Measurements from ENCODE around the gene MUC20. TPM values are rescaled to one million over a fixed set of nuclear protein-coding genes. Genes with fewer than 3 reads are reported as not detected.

The MUC20 gene
- total RNA-seq, 1 experiment from 2014 or later: not detected

- no peak for ATAC-seq
- H3K9me3 ChIP-seq (ENCODE audit: control insufficient read depth, insufficient read depth, low read depth, low read length): no peaks in the 10 kb centered on the region
- BruUV-seq (replicated peaks): no TSS peak
- intact Hi-C loops (cut with micrococcal nuclease; ENCODE audit: unreplicated experiment) (no loop called here), in situ Hi-C loops (cut with HindIII; ENCODE audit: low pct_unique_long_range_greater_than_20kb, low sequenced_read_pairs) (no loop called here)
- no peaks in the 10 kb centered on the region for H3K27me3 ChIP-seq (ENCODE audit: control insufficient read depth, insufficient read depth, low read length)
- ChIA-PET POLR2A (no interaction called here), CTCF (interaction anchor here (0.6 kb wide), 1 partner anchor 149 kb away, joined by 3 read pairs; no protein-coding TSS in a partner anchor)
- no peaks in the 10 kb centered on the region for H3K4me1 ChIP-seq (ENCODE audit: control insufficient read depth, insufficient read depth, low read length)
- DNase-seq (ENCODE audit: low read depth, low spot score): no peak
- H3K4me3 ChIP-seq (ENCODE audit: low read depth in 2 of 2, low read length in 2 of 2): no peak overlapping the region
- TF ChIP-seq SIN3A (IDR thresholded peaks at IDR 0.05; ENCODE audit: borderline replicate concordance, insufficient read depth, low read depth, low read length) (no peak), REST (IDR thresholded peaks at IDR 0.05; ENCODE audit: insufficient read depth in 1 of 2, low read depth in 2 of 2, low read length in 1 of 2) (no peak), POLR2AphosphoS5 (IDR thresholded peaks at IDR 0.05; ENCODE audit: low read depth, low read length) (no peak), TCF7L2 (IDR thresholded peaks at IDR 0.05; ENCODE audit: low read depth, low read length) (no peak)
- TF ChIP-seq, protein P1, sequence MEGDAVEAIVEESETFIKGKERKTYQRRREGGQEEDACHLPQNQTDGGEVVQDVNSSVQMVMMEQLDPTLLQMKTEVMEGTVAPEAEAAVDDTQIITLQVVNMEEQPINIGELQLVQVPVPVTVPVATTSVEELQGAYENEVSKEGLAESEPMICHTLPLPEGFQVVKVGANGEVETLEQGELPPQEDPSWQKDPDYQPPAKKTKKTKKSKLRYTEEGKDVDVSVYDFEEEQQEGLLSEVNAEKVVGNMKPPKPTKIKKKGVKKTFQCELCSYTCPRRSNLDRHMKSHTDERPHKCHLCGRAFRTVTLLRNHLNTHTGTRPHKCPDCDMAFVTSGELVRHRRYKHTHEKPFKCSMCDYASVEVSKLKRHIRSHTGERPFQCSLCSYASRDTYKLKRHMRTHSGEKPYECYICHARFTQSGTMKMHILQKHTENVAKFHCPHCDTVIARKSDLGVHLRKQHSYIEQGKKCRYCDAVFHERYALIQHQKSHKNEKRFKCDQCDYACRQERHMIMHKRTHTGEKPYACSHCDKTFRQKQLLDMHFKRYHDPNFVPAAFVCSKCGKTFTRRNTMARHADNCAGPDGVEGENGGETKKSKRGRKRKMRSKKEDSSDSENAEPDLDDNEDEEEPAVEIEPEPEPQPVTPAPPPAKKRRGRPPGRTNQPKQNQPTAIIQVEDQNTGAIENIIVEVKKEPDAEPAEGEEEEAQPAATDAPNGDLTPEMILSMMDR (IDR thresholded peaks at IDR 0.05): no peak
- no peaks in the 10 kb centered on the region for H3K36me3 ChIP-seq (ENCODE audit: control insufficient read depth, insufficient read depth, low read length)
- no peak overlapping the region for H3K27ac ChIP-seq (ENCODE audit: low read length)
Observed at GRCh38 chr3:195696632-195697278, 24.0 kb upstream of the MUC20 start.

GRCh38 chr3:195697582-195698324 lies 23.0 kb upstream of the MUC20 start:
- no peak overlapping the region for H3K27ac ChIP-seq (ENCODE audit: low read length)
- H3K9me3 ChIP-seq (ENCODE audit: control insufficient read depth, insufficient read depth, low read depth, low read length): no peaks in the 10 kb centered on the region
- in situ Hi-C loops (cut with HindIII; ENCODE audit: low pct_unique_long_range_greater_than_20kb, low sequenced_read_pairs) (no loop called here), intact Hi-C loops (cut with micrococcal nuclease; ENCODE audit: unreplicated experiment) (no loop called here)
- DNase-seq (ENCODE audit: low read depth, low spot score): no peak
- no peaks in the 10 kb centered on the region for H3K36me3 ChIP-seq (ENCODE audit: control insufficient read depth, insufficient read depth, low read length)
- ATAC-seq: no peak
- no peaks in the 10 kb centered on the region for H3K27me3 ChIP-seq (ENCODE audit: control insufficient read depth, insufficient read depth, low read length)
- no peaks in the 10 kb centered on the region for H3K4me1 ChIP-seq (ENCODE audit: control insufficient read depth, insufficient read depth, low read length)
- BruUV-seq (replicated peaks): no TSS peak
- TF ChIP-seq REST (IDR thresholded peaks at IDR 0.05; ENCODE audit: insufficient read depth in 1 of 2, low read depth in 2 of 2, low read length in 1 of 2) (no peak), TCF7L2 (IDR thresholded peaks at IDR 0.05; ENCODE audit: low read depth, low read length) (no peak), SIN3A (IDR thresholded peaks at IDR 0.05; ENCODE audit: borderline replicate concordance, insufficient read depth, low read depth, low read length) (no peak), POLR2AphosphoS5 (IDR thresholded peaks at IDR 0.05; ENCODE audit: low read depth, low read length) (no peak)
- TF ChIP-seq, protein P1 (IDR thresholded peaks at IDR 0.05): no peak
- CTCF ChIA-PET: interaction anchor here (0.6 kb wide), 1 partner anchor 148 kb away, joined by 3 read pairs; no protein-coding TSS in a partner anchor
- POLR2A ChIA-PET: no interaction called here
- no peak overlapping the region for H3K4me3 ChIP-seq (ENCODE audit: low read depth in 2 of 2, low read length in 2 of 2)
